Activated CD4-positive, alpha-beta memory T cell treated with anti-CD3 and anti-CD28 coated beads for 36 hours (primary cell): ENCODE measurements around the gene HOXA7. TPM values are rescaled to one million over a fixed set of nuclear protein-coding genes. Genes with fewer than 3 reads are reported as not detected.
A peak's percentile ranks its signal among the peaks of the same experiment; 100 is the strongest.

Experiments used
- CTCF ChIA-PET: fragments of 350-600 bp; sonication (Branson Sonifier 250); formaldehyde crosslinking; loops from one replicate; lab custom pipeline; 2021; ENCODE audit warnings: antibody characterized with exemption, inconsistent platforms; lab: Charles Lee
- POLR2A ChIA-PET: fragments of 350-600 bp; sonication (Branson Sonifier 250); formaldehyde crosslinking; loops from one replicate; lab custom pipeline; 2021; ENCODE audit warnings: antibody characterized with exemption; lab: Charles Lee
- DNase-seq: peaks from one replicate; pipeline ENCODE4 v3.0.0-alpha.2; 2020
- H3K27ac Mint-ChIP-seq: one replicate; pipeline ENCODE4 v1.8.0; 2021; ENCODE audit warnings: mixed read lengths
- H3K27me3 Mint-ChIP-seq: one replicate; pipeline ENCODE4 v1.8.0; 2021; ENCODE audit warnings: mixed read lengths
- H3K36me3 Mint-ChIP-seq: one replicate; pipeline ENCODE4 v1.8.0; 2021; ENCODE audit warnings: mixed read lengths
- H3K4me1 Mint-ChIP-seq: one replicate; pipeline ENCODE4 v1.8.0; 2021; ENCODE audit warnings: low read depth, mixed read lengths
- H3K4me3 Mint-ChIP-seq: one replicate; pipeline ENCODE4 v1.8.0; 2021; ENCODE audit warnings: mild to moderate bottlenecking, mixed read lengths
- H3K9me3 Mint-ChIP-seq: one replicate; pipeline ENCODE4 v1.8.0; 2021; ENCODE audit warnings: mixed read lengths
- intact Hi-C: fragments of 100-400 bp; cut with micrococcal nuclease; formaldehyde crosslinking; loops from one replicate; pipeline ENCODE4 v1.15.1; 2023
- total RNA-seq, 2 experiments: library from RNA; stranded (reverse); gene quantifications; one replicate each; pipeline ENCODE4 v1.2.3, GENCODE V29; 2021

HOXA7 gene
- total RNA-seq, 2 experiments from 2014 or later = not detected

- POLR2A ChIA-PET = no interaction called here
- peaks cover 3% of the 10 kb centered on the region for H3K36me3 Mint-ChIP-seq
- peak overlapping the region; percentile 46 for H3K4me3 Mint-ChIP-seq
- intact Hi-C loops = loop anchor here (2.0 to 5.0 kb wide), 4 partner anchors 14 to 583 kb away; partner anchors contain the start of gene HOXA11
- H3K9me3 Mint-ChIP-seq = no peaks in the 10 kb centered on the region
- no peak for DNase-seq
- H3K4me1 Mint-ChIP-seq = peaks cover 27% of the 10 kb centered on the region
- CTCF ChIA-PET = interaction anchor here (0.8 to 1.8 kb wide), 9 partner anchors 9 to 821 kb away, joined by 3 to 6 read pairs (median 3); partner anchors contain the start of gene HOXA11
- no peak overlapping the region for H3K27ac Mint-ChIP-seq
- peaks cover 76% of the 10 kb centered on the region for H3K27me3 Mint-ChIP-seq
These were observed 42.7 kb upstream of the HOXA7 start for GRCh38 chr7:27198871-27199801.

- Mint-ChIP-seq H3K9me3 (no peaks in the 10 kb centered on the region), H3K27ac (no peak overlapping the region), H3K4me3 (no peak overlapping the region), H3K36me3 (peaks cover 3% of the 10 kb centered on the region), H3K4me1 (peaks cover 33% of the 10 kb centered on the region), H3K27me3 (peaks cover 76% of the 10 kb centered on the region)
- ChIA-PET POLR2A (no interaction called here), CTCF (interaction anchor here (0.8 to 1.8 kb wide), 9 partner anchors 8 to 822 kb away, joined by 3 to 6 read pairs (median 3); partner anchors contain the start of gene HOXA11)
- intact Hi-C loops = loop anchor here (2.0 to 5.0 kb wide), 4 partner anchors 13 to 584 kb away; partner anchors contain the start of gene HOXA11
- peak; percentile 9 for DNase-seq
These were observed 41.8 kb upstream of the HOXA7 start for GRCh38 chr7:27198138-27198841.

GRCh38 chr7:27197137-27198042 lies 40.9 kb upstream of the HOXA7 start:
- Mint-ChIP-seq H3K4me1 (peaks cover 36% of the 10 kb centered on the region), H3K4me3 (no peak overlapping the region), H3K27me3 (peaks cover 72% of the 10 kb centered on the region), H3K27ac (no peak overlapping the region), H3K9me3 (no peaks in the 10 kb centered on the region), H3K36me3 (peaks cover 3% of the 10 kb centered on the region)
- CTCF ChIA-PET = interaction anchor here (0.8 to 1.4 kb wide), 3 partner anchors 14 to 577 kb away, joined by 3 to 4 read pairs (median 3); no protein-coding TSS in a partner anchor
- DNase-seq = no peak
- intact Hi-C loops = loop anchor here (2.0 to 5.0 kb wide), 7 partner anchors 13 to 881 kb away; partner anchors contain the start of gene HOXA11
- POLR2A ChIA-PET = no interaction called here

GRCh38 chr7:27196287-27196767 lies 39.9 kb upstream of the HOXA7 start:
- ChIA-PET POLR2A (interaction anchor here (0.9 kb wide), 1 partner anchor 14 kb away, joined by 3 read pairs; no protein-coding TSS in a partner anchor), CTCF (interaction anchor here (0.6 to 4.1 kb wide), 55 partner anchors 10 to 1396 kb away, joined by 3 to 45 read pairs (median 5); partner anchors contain the start of genes EVX1, HOXA11 and HOXA5)
- no peaks in the 10 kb centered on the region for H3K9me3 Mint-ChIP-seq
- H3K4me3 Mint-ChIP-seq = peak overlapping the region; percentile 26
- H3K36me3 Mint-ChIP-seq = peaks cover 3% of the 10 kb centered on the region
- peaks cover 71% of the 10 kb centered on the region for H3K27me3 Mint-ChIP-seq
- H3K4me1 Mint-ChIP-seq = peaks cover 30% of the 10 kb centered on the region
- DNase-seq = peak; percentile 88
- intact Hi-C loops = loop anchor here (1.0 to 5.0 kb wide), 6 partner anchors 44 to 900 kb away; no protein-coding TSS in a partner anchor
- no peak overlapping the region for H3K27ac Mint-ChIP-seq

GRCh38 chr7:27194686-27195379 lies 38.4 kb upstream of the HOXA7 start:
- peaks cover 72% of the 10 kb centered on the region for H3K27me3 Mint-ChIP-seq
- intact Hi-C loops = loop anchor here (2.0 to 5.0 kb wide), 2 partner anchors 587 to 726 kb away; no protein-coding TSS in a partner anchor
- peak; percentile 2 for DNase-seq
- no peak overlapping the region for H3K27ac Mint-ChIP-seq
- H3K36me3 Mint-ChIP-seq = peaks cover 2% of the 10 kb centered on the region
- H3K9me3 Mint-ChIP-seq = no peaks in the 10 kb centered on the region
- peaks cover 18% of the 10 kb centered on the region for H3K4me1 Mint-ChIP-seq
- ChIA-PET POLR2A (no interaction called here), CTCF (interaction anchor here (0.6 to 4.1 kb wide), 19 partner anchors 10 to 1343 kb away, joined by 3 to 45 read pairs (median 11); partner anchors contain the start of gene HOXA11)
- H3K4me3 Mint-ChIP-seq = no peak overlapping the region

- peaks cover 77% of the 10 kb centered on the region for H3K27me3 Mint-ChIP-seq
- H3K4me3 Mint-ChIP-seq = no peak overlapping the region
- H3K9me3 Mint-ChIP-seq = no peaks in the 10 kb centered on the region
- H3K36me3 Mint-ChIP-seq = peaks cover 2% of the 10 kb centered on the region
- H3K27ac Mint-ChIP-seq = no peak overlapping the region
- no peak for DNase-seq
- CTCF ChIA-PET = interaction anchor here (1.4 to 4.1 kb wide), 4 partner anchors 9 to 827 kb away, joined by 5 to 45 read pairs (median 26); partner anchors contain the start of gene HOXA11
- POLR2A ChIA-PET = no interaction called here
- intact Hi-C loops = loop anchor here (2.0 kb wide), 1 partner anchor 727 kb away; no protein-coding TSS in a partner anchor
- H3K4me1 Mint-ChIP-seq = peaks cover 24% of the 10 kb centered on the region
These were observed 37.5 kb upstream of the HOXA7 start for GRCh38 chr7:27194002-27194352.

GRCh38 chr7:27193335-27194001 lies 37.0 kb upstream of the HOXA7 start:
- ChIA-PET CTCF (interaction anchor here (1.5 to 4.1 kb wide), 3 partner anchors 9 to 727 kb away, joined by 5 to 45 read pairs (median 15); partner anchors contain the start of gene HOXA11), POLR2A (no interaction called here)
- intact Hi-C loops = loop anchor here (2.0 kb wide), 1 partner anchor 727 kb away; no protein-coding TSS in a partner anchor
- peak; percentile 6 for DNase-seq
- Mint-ChIP-seq H3K36me3 (no peaks in the 10 kb centered on the region), H3K9me3 (no peaks in the 10 kb centered on the region), H3K27ac (no peak overlapping the region), H3K4me1 (peaks cover 27% of the 10 kb centered on the region), H3K27me3 (peaks cover 77% of the 10 kb centered on the region), H3K4me3 (no peak overlapping the region)

GRCh38 chr7:27192546-27193334 lies 36.3 kb upstream of the HOXA7 start:
- intact Hi-C loops = no loop called here
- Mint-ChIP-seq H3K27ac (no peak overlapping the region), H3K36me3 (no peaks in the 10 kb centered on the region), H3K27me3 (peaks cover 77% of the 10 kb centered on the region), H3K9me3 (no peaks in the 10 kb centered on the region), H3K4me1 (peaks cover 31% of the 10 kb centered on the region), H3K4me3 (peak overlapping the region; percentile 49)
- ChIA-PET CTCF (interaction anchor here (0.7 to 4.1 kb wide), 6 partner anchors 8 to 728 kb away, joined by 3 to 45 read pairs (median 4); partner anchors contain the start of gene HOXA11), POLR2A (no interaction called here)
- DNase-seq = peak; percentile 12

- peak overlapping the region; percentile 32 for H3K4me3 Mint-ChIP-seq
- no peaks in the 10 kb centered on the region for H3K9me3 Mint-ChIP-seq
- peaks cover 36% of the 10 kb centered on the region for H3K4me1 Mint-ChIP-seq
- ChIA-PET POLR2A (no interaction called here), CTCF (interaction anchor here (0.7 to 3.5 kb wide), 6 partner anchors 12 to 729 kb away, joined by 3 to 15 read pairs (median 4); no protein-coding TSS in a partner anchor)
- no peak for DNase-seq
- intact Hi-C loops = no loop called here
- H3K36me3 Mint-ChIP-seq = no peaks in the 10 kb centered on the region
- peaks cover 78% of the 10 kb centered on the region for H3K27me3 Mint-ChIP-seq
- H3K27ac Mint-ChIP-seq = no peak overlapping the region
These were observed 35.5 kb upstream of the HOXA7 start for GRCh38 chr7:27191833-27192545.
